CD14-positive monocyte (primary cell): ENCODE data around the gene PCTP. TPM values are rescaled to one million over a fixed set of nuclear protein-coding genes. Genes with fewer than 3 reads are reported as not detected.

Experiments
- DNase-seq, 3 donors: peaks; one replicate each; pipeline ENCODE4 v3.0.0-alpha.2; 2011 to 2022
- H2AFZ ChIP-seq: 2 replicates; pipeline ENCODE4 v1.6.0; 2012; ENCODE audit warnings: mild to moderate bottlenecking, low read depth, low read length, inconsistent platforms; ENCODE audit not compliant: insufficient read depth, poor library complexity, severe bottlenecking
- H3K27ac ChIP-seq, 2 donors: 1 replicate in 1 of 2; 2 replicates in 1 of 2; pipeline ENCODE4 v1.5.1; 2012 to 2013; ENCODE audit warnings: low read length in 2 of 2, control low read depth in 1 of 2, inconsistent platforms in 1 of 2, low read depth in 1 of 2, mild to moderate bottlenecking in 1 of 2
- H3K27me3 ChIP-seq, 2 donors: one replicate each; pipeline versions ENCODE4 v1.6.0 to v1.6.1; 2011 to 2013; ENCODE audit warnings: low read length in 2 of 2; ENCODE audit not compliant: control insufficient read depth in 2 of 2, insufficient read depth in 2 of 2
- H3K36me3 ChIP-seq, 2 donors: replicated peaks in 1 of 2; 1 replicate in 1 of 2; 2 replicates in 1 of 2; pipeline versions ENCODE4 v1.5.1 to v1.6.1; 2012 to 2013; ENCODE audit warnings: low read length in 2 of 2, control low read depth in 1 of 2, inconsistent platforms in 1 of 2, mild to moderate bottlenecking in 1 of 2; ENCODE audit not compliant: insufficient read depth in 2 of 2, control insufficient read depth in 1 of 2
- H3K4me1 ChIP-seq, 2 donors: 1 replicate in 1 of 2; 2 replicates in 1 of 2; pipeline versions ENCODE4 v1.5.1 to v1.6.1; 2012 to 2013; ENCODE audit warnings: low read length in 2 of 2, control low read depth in 1 of 2, inconsistent platforms in 1 of 2, mild to moderate bottlenecking in 1 of 2, moderate library complexity in 1 of 2; ENCODE audit not compliant: insufficient read depth in 2 of 2, control insufficient read depth in 1 of 2
- H3K4me2 ChIP-seq: replicated peaks from 2 replicates; pipeline ENCODE3; 2012; ENCODE audit warnings: low read length, moderate library complexity, mild to moderate bottlenecking; ENCODE audit not compliant: poor library complexity, severe bottlenecking; ENCODE audit errors: extremely low read depth
- H3K4me3 ChIP-seq, 3 experiments: fragments of 200-600 bp in 1 of 3; sonication (generic) in 1 of 3; replicated peaks in 1 of 3; 1 replicate in 2 of 3; 2 replicates in 1 of 3; pipeline ENCODE4 v1.5.1; 2011 to 2013; ENCODE audit warnings: low read length in 3 of 3, mild to moderate bottlenecking in 3 of 3, control low read depth in 2 of 3, low read depth in 2 of 3, inconsistent platforms in 1 of 3, moderate library complexity in 1 of 3
- H3K79me2 ChIP-seq: 2 replicates; pipeline ENCODE4 v1.6.0; 2012; ENCODE audit warnings: mild to moderate bottlenecking, control low read depth, inconsistent platforms, low read length, moderate library complexity; ENCODE audit not compliant: insufficient read depth
- H3K9ac ChIP-seq: 2 replicates; pipeline ENCODE4 v1.6.0; 2017; ENCODE audit warnings: low read length, mild to moderate bottlenecking; ENCODE audit not compliant: insufficient read depth, poor library complexity, severe bottlenecking
- H3K9me3 ChIP-seq, 2 donors: replicated peaks in 1 of 2; 1 replicate in 1 of 2; 2 replicates in 1 of 2; pipeline versions ENCODE4 v1.5.1 to v1.6.1; 2012 to 2013; ENCODE audit warnings: low read length in 2 of 2, control low read depth in 1 of 2; ENCODE audit not compliant: control insufficient read depth in 1 of 2, insufficient read depth in 1 of 2
- H4K20me1 ChIP-seq: 2 replicates; pipeline ENCODE4 v1.6.0; 2012; ENCODE audit warnings: mild to moderate bottlenecking, low read length, control low read depth, moderate library complexity; ENCODE audit not compliant: insufficient read depth
- H3K27ac Mint-ChIP-seq, 7 donors: one replicate each; pipeline ENCODE4 v1.8.0; 2020; ENCODE audit warnings: mild to moderate bottlenecking in 7 of 7, mixed read lengths in 7 of 7, moderate library complexity in 6 of 7, inconsistent platforms in 2 of 7
- H3K27me3 Mint-ChIP-seq, 3 donors: one replicate each; pipeline ENCODE4 v1.8.0; 2021 to 2022; ENCODE audit warnings: low read depth in 3 of 3, mild to moderate bottlenecking in 3 of 3, mixed read lengths in 3 of 3, moderate library complexity in 3 of 3, inconsistent platforms in 1 of 3
- H3K36me3 Mint-ChIP-seq, 2 donors: one replicate each; pipeline ENCODE4 v1.8.0; 2020; ENCODE audit warnings: mixed read lengths in 2 of 2, inconsistent platforms in 1 of 2, mild to moderate bottlenecking in 1 of 2
- H3K4me1 Mint-ChIP-seq: one replicate; pipeline ENCODE4 v1.8.0; 2020; ENCODE audit warnings: mild to moderate bottlenecking, mixed read lengths
- H3K4me3 Mint-ChIP-seq, 2 donors: one replicate each; pipeline ENCODE4 v1.8.0; 2020; ENCODE audit warnings: mild to moderate bottlenecking in 2 of 2, mixed read lengths in 2 of 2, moderate library complexity in 1 of 2
- H3K9me3 Mint-ChIP-seq, 7 donors: one replicate each; pipeline ENCODE4 v1.8.0; 2020 to 2022; ENCODE audit warnings: mixed read lengths in 7 of 7, mild to moderate bottlenecking in 6 of 7, moderate library complexity in 6 of 7, inconsistent platforms in 2 of 7
- CTCF ChIP-seq: fragments of 200-600 bp; IDR thresholded peaks from one replicate; pipeline ENCODE4 v1.8.0; 2022; ENCODE audit warnings: antibody characterized with exemption, mild to moderate bottlenecking
- WGBS: methylation state at CpG from one replicate; pipeline ENCODE4 v1.1.5; 2013; ENCODE audit warnings: missing lambda C conversion rate; ENCODE audit not compliant: insufficient coverage; 5-methylcytosine and 5-hydroxymethylcytosine counted together
- intact Hi-C, 2 donors: fragments of 100-400 bp; cut with micrococcal nuclease; formaldehyde crosslinking; loops; one replicate each; pipeline versions ENCODE4 v1.15.0 to v1.15.1; 2023
- polyA plus RNA-seq, 3 donors: library from polyadenylated mRNA; depleted of rRNA in 1 of 3; unstranded in 2 of 3; stranded (reverse) in 1 of 3; fragments of 300-500 nt in 2 of 3; fragments of >200 nt in 1 of 3; fragmentation: Illumina TruSeq in 2 of 3; gene quantifications; 1 replicate in 2 of 3; 2 replicates in 1 of 3; pipeline ENCODE4 v1.2.3, GENCODE V29; 2012 to 2021

The PCTP gene
- polyA plus RNA-seq, 3 donors, result 16.5 to 54.2 (median 35.4) TPM

GRCh38 chr17:55776271-55776670, 25.4 kb downstream of the PCTP start:
- H3K9ac ChIP-seq, result no peak overlapping the region
- H3K79me2 ChIP-seq, result no peaks in the 10 kb centered on the region
- no peaks in the 10 kb centered on the region for H3K27me3 ChIP-seq
- H3K4me3 ChIP-seq, result no peak overlapping the region
- no peak overlapping the region for H3K4me3 Mint-ChIP-seq
- H4K20me1 ChIP-seq, result no peaks in the 10 kb centered on the region
- H3K36me3 Mint-ChIP-seq, result peaks cover 63 to 68% of the 10 kb centered on the region in 2 donors
- H3K27ac Mint-ChIP-seq, result peak overlapping the region in 1 of 7 donors; percentile 23
- WGBS, result 69% methylated on average over 6 of the region's 8 CpGs
- no peak for TF ChIP-seq CTCF
- no peaks in the 10 kb centered on the region for H3K9me3 Mint-ChIP-seq
- no peak for DNase-seq
- peaks cover 58 to 64% of the 10 kb centered on the region in 2 donors for H3K36me3 ChIP-seq
- H3K27me3 Mint-ChIP-seq, result no peaks in the 10 kb centered on the region
- intact Hi-C loops, result loop anchor here in 1 of 2 donors (10.0 kb wide), 1 partner anchor 251 kb away; no protein-coding TSS in a partner anchor
- no peaks in the 10 kb centered on the region for H3K4me1 Mint-ChIP-seq
- no peaks in the 10 kb centered on the region for H3K9me3 ChIP-seq
- no peak overlapping the region for H3K27ac ChIP-seq
- no peak overlapping the region for H2AFZ ChIP-seq
- no peak overlapping the region for H3K4me2 ChIP-seq
- H3K4me1 ChIP-seq, result no peaks in the 10 kb centered on the region

- no peak overlapping the region for H3K4me3 ChIP-seq
- no peak overlapping the region for H3K27ac ChIP-seq
- H3K36me3 ChIP-seq, result peaks cover 50 to 51% of the 10 kb centered on the region in 2 donors
- no peak overlapping the region for H3K4me3 Mint-ChIP-seq
- TF ChIP-seq CTCF, result no peak
- 86% methylated on average over 1 of the region's 2 CpGs for WGBS
- intact Hi-C loops, result loop anchor here in 1 of 2 donors (10.0 kb wide), 1 partner anchor 253 kb away; no protein-coding TSS in a partner anchor
- H3K27ac Mint-ChIP-seq, result no peak overlapping the region
- H3K36me3 Mint-ChIP-seq, result peaks cover 52 to 56% of the 10 kb centered on the region in 2 donors
- no peaks in the 10 kb centered on the region for H3K79me2 ChIP-seq
- no peaks in the 10 kb centered on the region for H3K9me3 ChIP-seq
- H4K20me1 ChIP-seq, result no peaks in the 10 kb centered on the region
- no peaks in the 10 kb centered on the region for H3K4me1 Mint-ChIP-seq
- DNase-seq, result no peak
- no peaks in the 10 kb centered on the region for H3K4me1 ChIP-seq
- no peaks in the 10 kb centered on the region for H3K9me3 Mint-ChIP-seq
- no peaks in the 10 kb centered on the region for H3K27me3 Mint-ChIP-seq
- no peak overlapping the region for H2AFZ ChIP-seq
- no peaks in the 10 kb centered on the region for H3K27me3 ChIP-seq
- H3K4me2 ChIP-seq, result no peak overlapping the region
- H3K9ac ChIP-seq, result no peak overlapping the region
Measured at GRCh38 chr17:55777471-55777971, 26.7 kb downstream of the PCTP start.
